ENCODE measurements around the gene SALL4.
"Not testable (repeated sequence)": the region's sequence is repeated elsewhere in the genome, so short reads cannot be mapped to it uniquely, and the experiment has no call there.

The SALL4 gene

DNA sequence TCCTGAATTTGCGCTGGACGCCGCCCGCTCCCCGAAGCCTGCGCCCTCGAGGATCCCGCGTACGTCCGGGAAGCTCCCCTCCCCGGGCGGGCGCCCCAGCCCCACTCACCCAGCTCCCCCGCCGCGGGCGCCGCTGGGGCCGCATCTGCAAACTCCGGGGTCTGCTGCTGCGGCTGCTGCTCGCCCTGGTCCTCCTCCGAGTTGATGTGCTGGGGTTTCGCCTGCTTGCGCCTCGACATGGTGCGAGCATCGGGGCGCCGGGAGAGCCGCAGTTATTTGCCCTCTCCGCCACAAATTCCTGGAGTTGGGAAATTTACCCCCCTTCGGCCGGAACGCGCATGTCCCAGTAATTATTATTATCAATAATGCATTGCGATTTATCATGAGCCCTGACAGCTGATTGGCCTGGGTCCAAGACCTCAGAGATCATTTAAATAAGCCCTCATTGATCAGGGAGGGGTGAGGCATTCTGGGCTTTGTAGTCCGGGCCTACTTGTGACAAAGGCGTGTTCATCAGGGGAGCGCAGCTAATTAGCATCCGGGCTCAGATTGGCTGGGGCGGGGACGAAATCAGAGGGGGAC is at the start of gene SALL4:
Gene SALL4, minus strand, starts transcription at position 352 of the 582 bp plus-strand sequence. Its CDS starts 113 bp downstream, at position 239.
- DNase-seq = no peak

GRCh38 chr20:51848346-51848745 is 46.0 kb upstream of the SALL4 start:
- DNase-seq = no peak

GRCh38 chr20:51840865-51841264 is 38.5 kb upstream of the SALL4 start:
- no peak for DNase-seq

- DNase-seq = no peak
Measured at GRCh38 chr20:51837876-51838420, 35.6 kb upstream of the SALL4 start.

GRCh38 chr20:51837436-51837835 is 35.1 kb upstream of the SALL4 start:
- DNase-seq = no peak

DNA sequence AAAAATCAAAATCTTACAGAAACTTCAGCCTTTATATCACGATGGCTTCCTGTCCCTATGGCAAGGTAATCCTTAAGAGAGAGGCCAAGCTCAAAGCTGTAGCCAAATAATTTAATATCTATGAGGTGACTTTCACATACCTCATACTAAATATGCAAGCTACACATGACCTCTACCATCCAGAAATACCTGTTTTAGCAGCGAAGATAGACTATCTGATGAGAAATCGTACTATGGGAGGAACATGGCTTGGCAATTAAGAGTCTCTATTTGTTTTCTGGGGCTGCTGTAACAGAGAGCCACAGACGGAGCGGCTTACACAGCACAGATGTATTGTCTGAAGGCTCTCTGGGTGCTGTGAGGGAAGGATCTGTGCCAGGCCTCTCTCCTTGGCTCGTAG is 31.0 kb upstream of the SALL4 start:
- DNase-seq = no peak

DNA sequence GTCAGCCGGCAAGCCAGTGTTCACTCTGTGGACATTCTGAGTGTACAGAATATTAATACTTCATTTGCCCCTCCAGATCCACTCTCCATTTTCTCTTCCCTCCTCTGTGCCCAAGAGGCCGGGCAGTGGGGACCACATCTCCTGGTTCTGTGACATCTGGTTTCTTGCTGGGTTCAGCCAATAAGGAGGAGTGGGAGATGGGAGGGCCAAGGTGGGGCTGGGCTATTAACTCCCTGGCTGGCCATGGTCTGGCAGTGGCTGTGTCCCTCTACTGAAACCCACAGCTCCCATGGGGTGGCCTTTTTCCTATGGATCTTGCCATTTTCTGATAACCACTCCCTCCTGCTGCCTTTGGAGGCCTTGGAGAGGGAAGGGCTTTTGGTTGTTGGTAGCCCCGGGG is 30.0 kb upstream of the SALL4 start:
- DNase-seq = no peak

DNA sequence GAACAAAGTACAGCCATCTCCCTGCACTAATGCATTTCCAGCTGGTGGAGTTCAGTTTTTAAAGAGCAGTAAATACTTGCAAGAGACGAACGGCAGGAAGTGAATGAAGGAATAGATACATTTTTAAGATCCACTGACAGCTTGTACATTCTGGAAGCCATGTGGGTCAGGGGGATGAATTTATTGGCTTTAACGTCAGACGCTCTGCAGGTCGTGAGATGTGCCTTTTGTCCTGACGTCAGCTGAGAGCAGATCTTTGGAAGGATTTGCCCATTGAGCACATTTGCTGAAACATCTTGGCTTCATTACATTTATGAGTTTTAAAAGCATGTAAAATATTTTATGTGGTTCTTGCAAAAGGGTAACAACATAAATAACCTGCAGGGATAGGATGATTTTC is 29.5 kb upstream of the SALL4 start:
- no peak for DNase-seq

DNA sequence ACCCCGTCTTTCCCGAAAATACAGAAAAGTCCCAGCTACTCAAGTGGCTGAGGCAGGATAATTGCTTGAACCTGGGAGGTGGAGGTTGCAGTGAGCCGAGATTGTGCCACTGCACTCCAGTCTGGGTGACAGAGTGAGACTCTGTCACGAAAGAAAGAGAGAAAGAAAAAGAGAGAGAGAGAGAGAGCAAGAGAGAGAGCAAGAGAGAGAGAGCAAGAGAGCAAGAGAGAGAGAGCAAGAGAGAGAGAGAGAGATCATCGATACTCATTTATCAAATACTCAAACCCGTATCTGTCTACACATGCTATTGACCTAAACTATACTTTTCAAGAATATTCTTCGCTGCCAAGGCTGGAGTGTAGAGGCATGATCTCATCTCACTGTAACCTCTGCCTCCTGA is 28.2 kb upstream of the SALL4 start:
- no peak for DNase-seq

- no peak for DNase-seq
Measured at GRCh38 chr20:51828762-51829161, 26.4 kb upstream of the SALL4 start.

DNA sequence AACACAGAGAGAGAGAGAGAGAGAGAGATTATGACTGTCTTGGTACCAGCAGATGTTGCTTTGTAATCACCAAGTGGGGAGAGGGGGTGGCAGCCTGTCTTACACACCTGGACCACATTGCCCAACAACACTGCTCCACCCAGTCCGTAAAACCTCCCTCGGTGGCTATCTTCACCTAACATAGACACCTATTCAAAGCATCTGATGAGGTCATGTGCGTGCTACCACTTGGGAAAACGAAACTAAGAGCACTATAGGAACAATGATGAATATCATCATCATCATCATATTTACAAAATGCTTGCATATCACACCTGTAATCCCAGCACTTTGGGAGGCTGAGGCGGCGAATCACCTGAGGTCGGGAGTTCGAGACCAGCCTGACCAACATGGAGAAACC is 24.1 kb upstream of the SALL4 start:
- no peak for DNase-seq

GRCh38 chr20:51818479-51819008 is 16.2 kb upstream of the SALL4 start:
- DNase-seq = no peak

GRCh38 chr20:51816856-51817255 is 14.5 kb upstream of the SALL4 start:
- DNase-seq = not testable (repeated sequence)

- DNase-seq = no peak
Measured at GRCh38 chr20:51815383-51816076, 13.2 kb upstream of the SALL4 start.

- no peak for DNase-seq
Measured at GRCh38 chr20:51812861-51813260, 10.5 kb upstream of the SALL4 start.

- DNase-seq = no peak
Measured at GRCh38 chr20:51811514-51812128, 9.3 kb upstream of the SALL4 start.

DNA sequence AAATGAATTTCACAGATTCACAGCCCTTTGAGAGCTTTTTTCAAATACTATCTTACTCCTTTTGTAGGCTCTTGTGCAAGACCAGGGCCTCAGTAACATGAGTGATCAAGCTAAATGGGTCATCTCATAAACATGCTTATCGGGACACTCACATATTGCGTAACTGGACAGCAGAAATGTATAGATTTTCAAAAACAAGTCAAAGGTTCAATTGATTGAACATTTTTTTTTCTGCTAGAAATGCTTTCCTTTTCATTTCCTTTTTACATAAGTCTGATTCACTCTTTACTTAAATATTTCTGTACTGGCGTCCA is 8.7 kb upstream of the SALL4 start:
- DNase-seq = no peak

GRCh38 chr20:51810155-51811041 is 8.1 kb upstream of the SALL4 start:
- DNase-seq = no peak

DNA sequence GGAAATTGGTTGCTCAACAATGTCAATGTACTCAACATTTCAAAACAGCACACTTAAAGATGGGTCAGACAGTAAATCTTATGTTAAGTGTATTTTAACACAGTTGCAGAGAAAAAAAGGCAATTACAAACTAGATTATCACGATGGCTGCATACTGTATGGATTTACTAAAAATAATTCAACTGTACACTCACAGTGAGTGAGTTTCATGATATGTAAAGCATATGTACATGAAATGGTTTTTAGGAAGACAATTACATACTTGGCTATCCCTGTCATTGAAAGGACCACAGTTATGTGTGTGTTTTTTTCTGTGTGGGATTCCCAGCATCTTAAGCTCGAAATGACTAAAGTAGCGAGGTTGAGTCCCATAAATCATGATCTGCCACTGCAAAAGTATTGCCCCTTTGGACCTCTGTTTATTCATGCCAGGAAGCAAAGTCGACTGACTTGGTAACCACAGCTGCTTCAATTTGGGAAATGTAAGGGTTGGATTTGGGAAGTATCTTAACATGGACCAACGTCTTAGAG is 5.5 kb upstream of the SALL4 start:
- no peak for DNase-seq

- DNase-seq = no peak
Measured at GRCh38 chr20:51804754-51805153, 2.4 kb upstream of the SALL4 start.

GRCh38 chr20:51803148-51803854 is 980 bp upstream of the SALL4 start:
- no peak for DNase-seq

DNA sequence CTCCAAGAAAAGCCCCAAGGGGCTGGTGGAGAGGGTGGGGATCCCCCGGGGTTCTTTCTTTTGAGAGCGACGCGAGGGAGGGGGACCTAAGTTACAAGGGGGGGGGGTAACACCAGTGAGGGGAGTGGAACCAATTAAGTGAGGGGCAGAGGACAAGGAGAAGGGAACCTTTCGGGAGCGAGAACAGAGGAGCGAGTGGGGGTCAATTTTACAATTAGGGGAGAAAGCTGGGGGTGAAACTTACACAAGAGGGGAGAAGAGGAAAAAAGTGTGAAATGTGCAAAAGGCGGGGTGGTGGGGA is 548 bp downstream of the SALL4 start:
- no peak for DNase-seq

Measured in DMS79 (cell line).